ENCODE results near the gene BICRA.

Gene BICRA

GRCh38 chr19:47740866-47741519 lies 132.1 kb downstream of the BICRA start:
- no peak overlapping the region for H3K4me3 ChIP-seq (ENCODE audit: low read depth, low read length)

- H3K4me3 ChIP-seq (ENCODE audit: low read depth, low read length), result no peak overlapping the region
Observed at GRCh38 chr19:47741544-47742140, 132.7 kb downstream of the BICRA start.

GRCh38 chr19:47742634-47743033 lies 133.7 kb downstream of the BICRA start:
- H3K4me3 ChIP-seq (ENCODE audit: low read depth, low read length), result no peak overlapping the region

GRCh38 chr19:47745010-47745901 lies 136.3 kb downstream of the BICRA start, which contains the start of gene NOP53:
Gene NOP53 (plus strand): TSS chr19:47745546. CDS start chr19:47745560, 14 bp downstream.
- H3K4me3 ChIP-seq (ENCODE audit: low read depth, low read length), result peak within 1 kb of the TSS; percentile 81

- peak overlapping the region; percentile 81 for H3K4me3 ChIP-seq (ENCODE audit: low read depth, low read length)
Observed at GRCh38 chr19:47746129-47746528, 137.2 kb downstream of the BICRA start.

- no peak overlapping the region for H3K4me3 ChIP-seq (ENCODE audit: low read depth, low read length)
Observed at GRCh38 chr19:47749326-47749725, 140.4 kb downstream of the BICRA start.

- no peak overlapping the region for H3K4me3 ChIP-seq (ENCODE audit: low read depth, low read length)
Observed at GRCh38 chr19:47750752-47751151, 141.8 kb downstream of the BICRA start.

- H3K4me3 ChIP-seq (ENCODE audit: low read depth, low read length), result no peak overlapping the region
Observed at GRCh38 chr19:47752440-47753211, 143.7 kb downstream of the BICRA start.
